Mucosa of descending colon (tissue), 3 donors: ENCODE measurements around the gene CPT1A. TPM values are rescaled to one million over a fixed set of nuclear protein-coding genes. Genes with fewer than 3 reads are reported as not detected.
A peak's percentile ranks its signal among the peaks of the same experiment; 100 is the strongest.

Experiments
- ATAC-seq: fragments of 200-7000 bp; cut with Tn5 transposase; one replicate; pipeline ENCODE4 v1.9.1; 2020; ENCODE audit warnings: mild to moderate bottlenecking, moderate library complexity
- DNase-seq, 3 donors: peaks; one replicate each; pipeline ENCODE4 v3.0.0-alpha.2; 2020
- H3K36me3 ChIP-seq: fragments of 200-600 bp; one replicate; pipeline ENCODE4 v1.8.0; 2021; ENCODE audit warnings: low read depth, mild to moderate bottlenecking
- H3K4me1 ChIP-seq: fragments of 200-600 bp; one replicate; pipeline ENCODE4 v1.8.0; 2021; ENCODE audit warnings: low read depth, mild to moderate bottlenecking
- H3K4me3 ChIP-seq: fragments of 200-600 bp; one replicate; pipeline ENCODE4 v1.8.0; 2021; ENCODE audit warnings: mild to moderate bottlenecking
- H3K9me3 ChIP-seq: fragments of 200-600 bp; one replicate; pipeline ENCODE4 v1.8.0; 2021; ENCODE audit warnings: mild to moderate bottlenecking
- CTCF ChIP-seq: fragments of 200-600 bp; IDR thresholded peaks from one replicate; pipeline ENCODE4 v1.8.0; 2022; ENCODE audit warnings: antibody characterized with exemption, mild to moderate bottlenecking
- intact Hi-C, 2 donors: fragments of 100-400 bp; cut with DNase I in 1 of 2; cut with micrococcal nuclease in 1 of 2; formaldehyde crosslinking; loops; one replicate each; pipeline versions ENCODE4 v1.11.0 to v1.11.1; 2022; cut with DNase I, micrococcal nuclease
- total RNA-seq, 3 donors: library from RNA; stranded (reverse); fragmentation: NEBNext Ultra II Directional in 2 of 3; extraction: Animal tissue kit (Norgen Biotek cat#: 25700) in 2 of 3; gene quantifications; one replicate each; pipeline versions ENCODE4 v1.2.1 to v1.2.4, GENCODE V29; 2021 to 2023
- donor health status: DM: no; HTN: no; CAD: no; lungs with moderate emphysema.
- donor health status: DM: no; HTN: no; CAD: no.
- donor health status: DM: no; HTN: yes; CAD: no.

Gene CPT1A
- total RNA-seq, 3 donors from 2014 or later: 130 to 191 (median 144) TPM

DNA sequence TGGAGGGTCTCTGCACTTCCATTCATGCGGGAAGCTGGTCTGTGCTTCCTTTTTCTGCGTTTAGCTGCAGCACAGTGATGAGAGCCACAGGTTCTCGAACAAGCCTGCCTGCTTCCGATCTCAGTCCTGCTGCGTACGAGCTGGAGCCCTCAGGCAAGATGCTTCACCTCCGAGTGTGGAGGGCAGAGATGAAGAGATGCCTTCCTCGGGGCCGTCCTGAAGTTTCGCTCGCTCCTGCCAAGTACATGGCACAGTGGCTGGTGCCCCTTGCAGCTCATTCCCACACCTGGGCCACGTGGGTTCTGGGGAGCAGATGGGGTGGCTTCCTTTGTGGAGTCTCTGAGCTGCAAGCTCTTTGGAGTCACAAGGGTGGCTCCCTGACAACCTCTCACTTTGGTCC, 70.9 kb downstream of the CPT1A start:
- no peaks in the 10 kb centered on the region for H3K9me3 ChIP-seq
- DNase-seq (no peak), ATAC-seq (no peak)
- peaks cover 14% of the 10 kb centered on the region for H3K36me3 ChIP-seq
- intact Hi-C loops: no loop called here
- no peak for TF ChIP-seq CTCF
- H3K4me1 ChIP-seq: no peaks in the 10 kb centered on the region
- no peak overlapping the region for H3K4me3 ChIP-seq

- no peak for TF ChIP-seq CTCF
- ATAC-seq: no peak
- H3K4me3 ChIP-seq: no peak overlapping the region
- H3K36me3 ChIP-seq: peaks cover 4% of the 10 kb centered on the region
- H3K9me3 ChIP-seq: no peaks in the 10 kb centered on the region
- no peak for DNase-seq
- no peaks in the 10 kb centered on the region for H3K4me1 ChIP-seq
- intact Hi-C loops: no loop called here
Measured at GRCh38 chr11:68767672-68768071, 74.0 kb downstream of the CPT1A start.

DNA sequence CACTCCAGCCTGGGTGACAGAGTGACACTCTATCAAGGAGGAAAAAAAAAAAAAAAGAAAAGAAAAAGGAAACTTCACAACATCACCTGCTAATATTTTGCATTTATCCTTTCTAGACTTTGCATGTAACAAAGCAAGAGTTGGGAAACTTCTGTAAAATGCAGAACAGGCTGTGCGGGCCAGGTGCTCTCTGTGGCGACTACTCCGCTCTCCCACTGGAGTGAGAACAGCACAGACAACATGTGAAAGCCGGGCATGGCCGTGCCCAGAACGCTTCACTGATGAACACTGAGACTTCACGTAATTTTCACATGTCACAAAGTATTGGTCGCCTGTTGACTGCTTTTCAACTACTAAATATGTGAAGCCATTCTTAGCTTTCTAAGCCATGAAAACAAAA, 74.9 kb downstream of the CPT1A start:
- DNase-seq: no peak
- no peak overlapping the region for H3K4me3 ChIP-seq
- no peaks in the 10 kb centered on the region for H3K4me1 ChIP-seq
- intact Hi-C loops: no loop called here
- no peaks in the 10 kb centered on the region for H3K36me3 ChIP-seq
- ATAC-seq: no peak
- no peak for TF ChIP-seq CTCF
- no peaks in the 10 kb centered on the region for H3K9me3 ChIP-seq

DNA sequence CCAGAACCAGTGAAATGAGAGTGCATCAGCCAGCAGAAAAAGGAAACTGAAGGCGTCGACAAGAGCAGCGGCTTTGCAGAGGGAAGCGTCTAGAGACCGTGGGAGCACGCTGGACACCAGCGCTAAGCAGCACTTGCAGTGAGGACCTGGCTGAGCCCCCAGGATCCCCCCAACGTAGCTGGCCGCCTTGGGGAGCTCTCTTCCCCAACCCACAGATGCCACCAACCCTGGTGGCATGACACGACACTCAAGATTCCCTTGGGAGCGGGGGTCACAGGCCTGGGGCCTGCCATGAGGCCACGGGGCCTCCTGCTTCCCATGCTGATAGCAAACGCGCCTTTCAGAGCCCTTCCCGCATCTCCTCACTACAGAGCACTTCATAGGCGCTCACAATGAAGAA, 77.0 kb downstream of the CPT1A start:
- no peak for ATAC-seq
- peaks cover 3% of the 10 kb centered on the region for H3K36me3 ChIP-seq
- TF ChIP-seq CTCF: no peak

GRCh38 chr11:68763926-68764657, 77.6 kb downstream of the CPT1A start:
- Histone ChIP-seq H3K4me3 (no peak overlapping the region), H3K36me3 (peaks cover 6% of the 10 kb centered on the region), H3K9me3 (no peaks in the 10 kb centered on the region), H3K4me1 (no peaks in the 10 kb centered on the region)
- DNase-seq (no peak), ATAC-seq (peak; percentile 36)
- TF ChIP-seq CTCF: no peak
- intact Hi-C loops: no loop called here

More for the DNA sequence above, 77.0 kb downstream of the CPT1A start:
- intact Hi-C loops: no loop called here
- H3K9me3 ChIP-seq: no peaks in the 10 kb centered on the region
- DNase-seq: no peak
- no peak overlapping the region for H3K4me3 ChIP-seq
- no peaks in the 10 kb centered on the region for H3K4me1 ChIP-seq
